SIG-M5 treated with dmso at 0.1 percent for 504 hours (cell line): ENCODE results near the gene GNB2.
"Not testable (repeated sequence)": the region's sequence is repeated elsewhere in the genome, so short reads cannot be mapped to it uniquely, and the experiment has no call there.

ENCODE experiments used
- DNase-seq: peaks from one replicate; lab custom pipeline; 2025; ENCODE audit not compliant: unreplicated experiment; lab: John Stamatoyannopoulos, UW

The GNB2 gene

GRCh38 chr7:100723732-100724275 lies 50.3 kb downstream of the GNB2 start:
- no peak for DNase-seq

- DNase-seq = not testable (repeated sequence)
These were observed 50.8 kb downstream of the GNB2 start for GRCh38 chr7:100724364-100724763.

DNA sequence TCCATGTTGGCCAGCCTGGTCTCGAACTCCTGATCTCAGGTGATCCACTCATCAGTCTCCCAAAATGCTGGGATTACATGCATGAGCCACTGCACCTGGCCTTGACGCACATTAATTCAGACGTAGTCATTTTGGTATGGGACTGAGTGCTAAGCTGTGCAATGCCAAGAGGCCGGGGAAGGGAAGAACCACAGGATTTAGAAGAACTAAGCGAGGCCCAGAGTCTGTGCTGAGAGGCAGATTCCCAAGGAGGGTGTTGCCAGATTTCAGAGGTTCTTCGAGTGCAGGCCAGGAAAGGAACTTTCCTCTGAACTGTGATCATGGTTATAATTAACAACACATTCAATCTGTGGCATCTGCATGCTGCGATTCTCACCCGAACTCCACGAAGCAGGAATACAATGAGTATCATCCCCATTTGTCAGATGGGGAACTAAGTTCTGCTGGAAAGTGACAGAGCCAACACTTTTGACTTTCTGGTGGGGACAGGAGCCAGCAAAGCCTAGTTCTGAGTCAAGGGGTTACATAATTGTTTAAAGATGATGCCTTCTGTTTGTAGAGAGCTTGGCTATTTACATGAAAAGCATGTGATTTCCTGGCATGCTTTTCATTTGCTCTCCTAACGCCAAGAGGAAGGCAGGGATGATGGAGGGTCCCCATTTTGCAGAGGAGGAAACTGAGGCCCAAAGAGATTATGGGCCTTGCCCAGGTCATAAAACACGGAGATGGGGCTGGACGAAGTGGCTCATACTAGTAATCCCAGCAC lies 53.6 kb downstream of the GNB2 start:
- DNase-seq = no peak

GRCh38 chr7:100728196-100728595 lies 54.7 kb downstream of the GNB2 start:
- no peak for DNase-seq
